ENCODE results near the gene CALHM2. TPM values are rescaled to one million over a fixed set of nuclear protein-coding genes. Genes with fewer than 3 reads are reported as not detected.
A peak's percentile ranks its signal among the peaks of the same experiment; 100 is the strongest.

Gene CALHM2
- total RNA-seq, 1 donor from 2014 or later: 2.7 TPM

- no peak for ATAC-seq
These were observed 24.0 kb upstream of the CALHM2 start for GRCh38 chr10:103476046-103476768.

- ATAC-seq: no peak
These were observed 23.3 kb upstream of the CALHM2 start for GRCh38 chr10:103475437-103475836.

GRCh38 chr10:103474077-103474476, 21.9 kb upstream of the CALHM2 start:
- no peak for ATAC-seq

GRCh38 chr10:103473261-103473671, 21.1 kb upstream of the CALHM2 start:
- no peak for ATAC-seq

GRCh38 chr10:103472005-103472404, 19.8 kb upstream of the CALHM2 start:
- no peak for ATAC-seq

GRCh38 chr10:103470761-103471653, 18.8 kb upstream of the CALHM2 start:
- ATAC-seq: peak; percentile 81

- no peak for ATAC-seq
These were observed 17.0 kb upstream of the CALHM2 start for GRCh38 chr10:103469201-103469600.

GRCh38 chr10:103467406-103467805, 15.2 kb upstream of the CALHM2 start:
- ATAC-seq: no peak

GRCh38 chr10:103466734-103467133, 14.6 kb upstream of the CALHM2 start:
- ATAC-seq: no peak

- ATAC-seq: no peak
These were observed 13.4 kb upstream of the CALHM2 start for GRCh38 chr10:103465411-103466179.

GRCh38 chr10:103463499-103463898, 11.3 kb upstream of the CALHM2 start:
- no peak for ATAC-seq

- no peak for ATAC-seq
These were observed 7.4 kb upstream of the CALHM2 start for GRCh38 chr10:103459615-103460014.

- ATAC-seq: peak; percentile 33
These were observed 6.5 kb upstream of the CALHM2 start, which contains the start of gene CALHM1 for GRCh38 chr10:103458720-103459119. TSS of gene CALHM1 (minus strand) at chr10:103458900. CDS start at chr10:103458751, 149 bp downstream.

GRCh38 chr10:103457896-103458583, 5.9 kb upstream of the CALHM2 start:
- ATAC-seq: no peak

GRCh38 chr10:103457176-103457712, 5.1 kb upstream of the CALHM2 start:
- no peak for ATAC-seq

- peak; percentile 20 for ATAC-seq
These were observed 4.0 kb upstream of the CALHM2 start for GRCh38 chr10:103456074-103456660.

GRCh38 chr10:103455235-103455634, 3.1 kb upstream of the CALHM2 start:
- no peak for ATAC-seq

- ATAC-seq: no peak
These were observed 1.9 kb upstream of the CALHM2 start for GRCh38 chr10:103454026-103454425.

- ATAC-seq: no peak
These were observed 498 bp upstream of the CALHM2 start for GRCh38 chr10:103452506-103453230.

GRCh38 chr10:103451091-103451813, 918 bp downstream of the CALHM2 start:
- peak; percentile 45 for ATAC-seq

Data from esophagus mucosa (tissue), 1 donor.